Measurements from ENCODE around the gene PRDX5. TPM values are rescaled to one million over a fixed set of nuclear protein-coding genes. Genes with fewer than 3 reads are reported as not detected.

The PRDX5 gene
- total RNA-seq, 1 experiment from 2014 or later, result 267 TPM

- no peak for DNase-seq (ENCODE audit: low read depth, low spot score)
- Histone ChIP-seq H3K79me2 (ENCODE audit: insufficient read depth, low read length) (no peaks in the 10 kb centered on the region), H3K4me3 (replicated peaks in 1 of 2; ENCODE audit: low read depth in 1 of 2, low read length in 2 of 2) (peak overlapping the region; percentile 53 to 80), H3K9ac (ENCODE audit: low read length) (peak overlapping the region; percentile 85), H3K36me3 (ENCODE audit: control insufficient read depth in 1 of 2, insufficient read depth in 2 of 2, low read length in 2 of 2) (no peaks in the 10 kb centered on the region; a peak in 1 of 4 replicates), H3K27ac (ENCODE audit: low read depth, low read length) (peak overlapping the region; percentile 83), H3K4me2 (ENCODE audit: low read length) (peak overlapping the region; percentile 96), H3K27me3 (ENCODE audit: insufficient read depth, low read length) (no peaks in the 10 kb centered on the region), H4K20me1 (ENCODE audit: insufficient read depth) (no peaks in the 10 kb centered on the region), H3K9me3 (ENCODE audit: control insufficient read depth in 1 of 2, insufficient read depth in 1 of 2, low read depth in 1 of 2, low read length in 2 of 2) (no peaks in the 10 kb centered on the region), H3K9me2 (ENCODE audit: insufficient read depth) (no peaks in the 10 kb centered on the region), H3K4me1 (ENCODE audit: control insufficient read depth in 1 of 2, insufficient read depth in 2 of 2, low read length in 2 of 2) (peaks cover 14 to 27% of the 10 kb centered on the region in 2 experiments), H2AFZ (ENCODE audit: low read depth, low read length, poor library complexity, severe bottlenecking) (no peak overlapping the region)
- ChIA-PET CTCF (interaction anchor here (1.2 to 4.3 kb wide), 3 partner anchors 15 to 82 kb away, joined by 4 to 22 read pairs (median 4); partner anchors contain the start of gene ESRRA), POLR2A (interaction anchor here (1.2 kb wide), 1 partner anchor 17 kb away, joined by 3 read pairs; no protein-coding TSS in a partner anchor), RAD21 (ENCODE audit: low non-redundant PET in 1 of 2, low total read pairs in 2 of 2, uncharacterized antibody in 2 of 2, unreplicated experiment in 2 of 2) (interaction anchor here in 1 of 2 experiments (0.7 kb wide), 1 partner anchor 80 kb away, joined by 3 read pairs; no protein-coding TSS in a partner anchor)
- no TSS peak for BruUV-seq (replicated peaks)
- intact Hi-C loops (cut with micrococcal nuclease), result no loop called here
- peak; percentile 16; the same call in 1 of the 2 replicates for ATAC-seq
- no peak for TF ChIP-seq ZNF274 (IDR thresholded peaks at IDR 0.05; ENCODE audit: low read depth, low read length)
- TF ChIP-seq REST (IDR thresholded peaks at IDR 0.05; ENCODE audit: low read depth), result no peak
- no peak for TF ChIP-seq POLR2A (IDR thresholded peaks at IDR 0.05; ENCODE audit: borderline replicate concordance, extremely low read depth, insufficient read depth, insufficient read length)
- TF ChIP-seq CTCF (IDR thresholded peaks at IDR 0.05 in 2 of 3, conservative IDR thresholded peaks at IDR 0.05 in 1 of 3; ENCODE audit: borderline replicate concordance in 1 of 3, insufficient read depth in 1 of 3, low read depth in 2 of 3, low read length in 2 of 3), result peak in 2 of 3 experiments; percentile 21 to 28; a peak in 2 of 6 replicates
- TF ChIP-seq ATF3 (IDR thresholded peaks at IDR 0.05), result no peak
- TF ChIP-seq POLR2AphosphoS5 (IDR thresholded peaks at IDR 0.05; ENCODE audit: low read depth, low read length), result no peak
- TF ChIP-seq CBX3 (IDR thresholded peaks at IDR 0.05; ENCODE audit: low read depth), result no peak
- no peak for TF ChIP-seq YY1 (IDR thresholded peaks at IDR 0.05; ENCODE audit: extremely low read depth, insufficient replicate concordance, low read depth, low read length)
- TF ChIP-seq ZFX (IDR thresholded peaks at IDR 0.05), result peak; percentile 22; the same call in 1 of the 2 replicates
- no peak for TF ChIP-seq EZH2 (IDR thresholded peaks at IDR 0.05)
Observed at GRCh38 chr11:64285885-64286800, 31.8 kb upstream of the PRDX5 start.

Data from HCT116 (cell line).